NB4 (cell line): ENCODE results near the gene NHS.

Experiments used
- POLR2A ChIP-seq: IDR thresholded peaks from 2 replicates; pipeline ENCODE4 v1.6.1; 2011; ENCODE audit warnings: mild to moderate bottlenecking; ENCODE audit not compliant: insufficient read length; ENCODE audit errors: extremely low read depth
- TF ChIP-seq, protein P1 (sequence below): IDR thresholded peaks from one replicate; pipeline ENCODE4 v1.5.1; 2012; ENCODE audit warnings: low read depth, low read length

DNA sequence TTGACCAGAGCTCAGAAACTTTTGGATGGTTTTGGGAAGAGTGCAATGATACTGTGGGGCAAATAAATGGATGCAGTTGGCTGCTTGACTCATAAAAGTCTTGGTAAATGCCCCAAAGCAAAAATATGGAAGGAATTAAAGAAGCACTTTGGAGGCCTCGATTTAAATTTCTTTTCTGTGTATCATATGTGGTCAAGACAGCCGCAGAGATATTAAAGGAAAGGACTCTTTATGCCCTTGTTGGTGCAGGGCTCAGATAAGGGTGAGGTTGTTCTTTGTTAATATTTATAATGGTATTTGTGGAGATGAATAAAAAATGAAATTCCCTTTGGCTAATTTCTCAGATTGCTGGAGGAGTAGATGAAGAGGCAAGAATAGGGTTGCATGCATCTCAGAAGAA, 90.2 kb downstream of the NHS start:
- TF ChIP-seq POLR2A = no peak
- TF ChIP-seq, protein P1, sequence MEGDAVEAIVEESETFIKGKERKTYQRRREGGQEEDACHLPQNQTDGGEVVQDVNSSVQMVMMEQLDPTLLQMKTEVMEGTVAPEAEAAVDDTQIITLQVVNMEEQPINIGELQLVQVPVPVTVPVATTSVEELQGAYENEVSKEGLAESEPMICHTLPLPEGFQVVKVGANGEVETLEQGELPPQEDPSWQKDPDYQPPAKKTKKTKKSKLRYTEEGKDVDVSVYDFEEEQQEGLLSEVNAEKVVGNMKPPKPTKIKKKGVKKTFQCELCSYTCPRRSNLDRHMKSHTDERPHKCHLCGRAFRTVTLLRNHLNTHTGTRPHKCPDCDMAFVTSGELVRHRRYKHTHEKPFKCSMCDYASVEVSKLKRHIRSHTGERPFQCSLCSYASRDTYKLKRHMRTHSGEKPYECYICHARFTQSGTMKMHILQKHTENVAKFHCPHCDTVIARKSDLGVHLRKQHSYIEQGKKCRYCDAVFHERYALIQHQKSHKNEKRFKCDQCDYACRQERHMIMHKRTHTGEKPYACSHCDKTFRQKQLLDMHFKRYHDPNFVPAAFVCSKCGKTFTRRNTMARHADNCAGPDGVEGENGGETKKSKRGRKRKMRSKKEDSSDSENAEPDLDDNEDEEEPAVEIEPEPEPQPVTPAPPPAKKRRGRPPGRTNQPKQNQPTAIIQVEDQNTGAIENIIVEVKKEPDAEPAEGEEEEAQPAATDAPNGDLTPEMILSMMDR = no peak
